GM21825 (cell line): ENCODE data around the gene ODR4.
A peak's percentile ranks its signal among the peaks of the same experiment; 100 is the strongest.
"Not testable (repeated sequence)": the region's sequence is repeated elsewhere in the genome, so short reads cannot be mapped to it uniquely, and the experiment has no call there.

Experiments used
- ATAC-seq: cut with Tn5 transposase; IDR thresholded peaks from one replicate; pipeline ENCODE4 v1.9.1; 2021; ENCODE audit warnings: mild to moderate bottlenecking, moderate library complexity; ENCODE audit not compliant: unreplicated experiment

The ODR4 gene

DNA sequence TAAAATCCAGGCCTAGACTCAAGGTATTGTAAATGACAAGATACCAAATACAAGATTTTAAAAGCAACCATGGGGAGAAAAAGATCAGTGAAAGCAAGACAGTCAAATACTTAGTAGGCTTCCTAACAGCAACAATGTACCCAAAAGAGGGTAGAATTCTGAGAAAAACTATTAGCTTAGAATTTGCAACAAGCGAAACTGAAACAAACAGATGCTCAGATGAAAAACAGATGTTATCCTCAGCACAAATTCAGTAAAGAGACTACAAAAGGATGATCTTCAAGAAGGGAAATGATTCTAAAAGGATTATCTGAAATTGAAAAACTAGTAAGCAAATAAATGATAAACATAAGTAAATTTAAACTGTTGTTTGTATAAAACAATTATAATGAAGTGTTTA lies 45.3 kb downstream of the ODR4 start:
- peak; percentile 84 for ATAC-seq

GRCh38 chr1:186421446-186421845 lies 45.8 kb downstream of the ODR4 start:
- ATAC-seq, result no peak

GRCh38 chr1:186424539-186424938 lies 48.9 kb downstream of the ODR4 start:
- ATAC-seq, result no peak

- no peak for ATAC-seq
Observed at GRCh38 chr1:186426118-186426517, 50.5 kb downstream of the ODR4 start.

- no peak for ATAC-seq
Observed at GRCh38 chr1:186429017-186429416, 53.4 kb downstream of the ODR4 start.

DNA sequence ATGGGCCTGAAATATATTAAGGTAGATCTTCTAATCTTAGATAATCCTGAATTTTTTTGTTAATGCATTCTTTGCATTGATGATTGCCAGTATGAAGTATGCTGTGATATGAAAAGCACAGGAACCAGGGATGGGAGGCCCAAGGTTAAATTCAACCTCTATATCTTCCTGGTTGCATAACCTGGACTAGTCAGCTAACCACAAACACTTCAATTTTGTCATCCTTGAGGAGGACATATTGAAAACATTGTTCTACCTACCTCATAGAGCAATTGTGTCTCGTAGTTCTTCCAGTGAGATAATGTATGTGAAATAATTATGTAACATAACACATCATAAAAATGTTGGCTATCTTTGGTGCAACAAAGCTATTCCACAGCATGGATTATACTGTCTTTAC lies 59.7 kb downstream of the ODR4 start:
- no peak for ATAC-seq

- ATAC-seq, result no peak
Observed at GRCh38 chr1:186438567-186438966, 62.9 kb downstream of the ODR4 start.

DNA sequence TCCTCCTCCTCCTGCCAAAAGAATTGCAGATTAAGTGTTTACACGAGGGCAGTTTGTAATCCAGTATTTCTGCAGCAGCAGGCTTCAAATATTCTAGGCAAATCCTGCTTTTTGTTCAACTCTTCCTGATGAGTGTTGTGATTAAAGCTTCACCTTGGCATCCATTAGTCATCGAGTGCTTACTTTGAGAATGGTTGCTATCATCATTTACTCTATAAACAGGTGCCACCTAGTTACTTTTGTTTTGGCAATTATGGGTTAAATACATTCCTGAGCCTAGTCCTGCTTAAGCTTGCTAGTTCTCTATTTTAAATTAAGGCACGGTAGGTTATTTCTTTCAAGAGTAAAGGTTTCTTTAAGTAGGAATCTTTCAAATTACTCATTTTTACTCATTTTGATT lies 64.9 kb downstream of the ODR4 start:
- ATAC-seq, result no peak

GRCh38 chr1:186442651-186443375 lies 67.2 kb downstream of the ODR4 start:
- ATAC-seq, result no peak

- no peak for ATAC-seq
Observed at GRCh38 chr1:186443638-186444037, 68.0 kb downstream of the ODR4 start.

GRCh38 chr1:186446152-186446551 lies 70.5 kb downstream of the ODR4 start:
- ATAC-seq, result no peak

DNA sequence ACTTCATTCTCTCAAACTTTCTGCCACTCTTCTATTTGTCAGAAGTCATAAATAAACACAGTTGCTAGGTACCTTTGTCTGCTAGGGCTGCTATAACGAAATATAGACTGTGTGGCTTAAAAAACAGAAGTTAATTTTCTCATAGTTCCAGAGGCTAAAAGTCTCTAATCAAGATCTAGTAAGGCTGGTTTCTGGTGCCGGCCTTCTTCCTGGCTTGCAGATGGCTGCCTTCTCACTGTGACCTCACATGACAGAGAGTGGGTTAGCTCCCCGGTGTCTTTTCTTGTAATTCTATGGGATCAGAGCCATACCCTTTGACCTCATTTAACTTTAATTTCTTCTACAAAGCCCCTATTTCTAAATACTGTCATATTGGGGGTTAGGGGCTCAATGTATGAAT lies 79.3 kb downstream of the ODR4 start:
- no peak for ATAC-seq

DNA sequence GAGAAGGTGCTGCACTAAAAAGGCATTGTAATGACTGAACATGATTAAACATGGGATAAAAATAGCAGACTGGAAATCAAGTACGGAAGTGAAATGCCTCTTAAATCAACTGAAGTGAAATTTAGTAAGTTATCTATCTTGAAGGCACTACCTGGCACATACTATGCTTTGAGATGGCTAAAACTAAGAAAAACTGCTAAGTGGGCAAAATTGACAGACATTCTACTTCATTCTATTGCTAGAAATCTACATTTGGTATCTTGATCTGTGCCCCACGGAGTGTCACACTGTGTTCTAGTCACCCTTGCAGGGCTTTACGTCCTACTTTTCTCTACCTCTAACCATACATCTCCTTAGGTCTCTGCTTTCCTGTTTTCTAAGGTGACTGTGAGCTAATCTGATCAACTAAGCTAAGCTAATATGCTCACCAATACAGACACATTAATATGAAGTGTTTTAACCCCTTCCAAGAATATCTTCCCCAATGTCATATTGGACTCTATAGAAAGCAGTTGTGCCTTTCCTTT lies 81.2 kb downstream of the ODR4 start:
- peak; percentile 50 for ATAC-seq

- not testable (repeated sequence) for ATAC-seq
Observed at GRCh38 chr1:186459161-186459560, 83.5 kb downstream of the ODR4 start.

GRCh38 chr1:186461014-186461413 lies 85.4 kb downstream of the ODR4 start, which contains the start of gene PDC:
Gene PDC (minus strand): TSS chr1:186461114. CDS start chr1:186449459, 11,655 bp downstream.
- ATAC-seq, result no peak

GRCh38 chr1:186463511-186463910 lies 87.9 kb downstream of the ODR4 start:
- no peak for ATAC-seq

GRCh38 chr1:186463926-186464325 lies 88.3 kb downstream of the ODR4 start:
- no peak for ATAC-seq

- ATAC-seq, result not testable (repeated sequence)
Observed at GRCh38 chr1:186465491-186465890, 89.9 kb downstream of the ODR4 start.

DNA sequence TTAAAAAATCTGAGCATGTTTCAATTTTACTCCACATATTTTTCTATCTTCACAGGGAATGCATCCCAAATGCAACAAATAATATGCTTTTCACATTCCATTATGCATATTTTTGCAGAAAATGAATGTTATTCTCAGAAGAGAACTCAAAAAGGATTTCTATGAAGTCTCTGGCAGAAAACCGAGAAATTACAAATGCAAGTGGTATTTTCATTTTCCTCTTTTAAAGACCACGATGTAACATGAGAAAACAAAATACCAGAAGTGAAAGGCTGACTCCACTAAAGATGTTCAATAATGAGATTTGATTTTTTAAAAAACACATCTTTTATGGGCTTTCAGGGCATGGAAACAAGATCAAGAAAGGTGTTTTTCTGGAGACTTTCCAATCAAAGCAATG lies 90.3 kb downstream of the ODR4 start:
- no peak for ATAC-seq
